RPMI7951 (cell line): ENCODE results near the gene PLCH2. TPM values are rescaled to one million over a fixed set of nuclear protein-coding genes. Genes with fewer than 3 reads are reported as not detected.
A peak's percentile ranks its signal among the peaks of the same experiment; 100 is the strongest.
"Not testable (repeated sequence)": the region's sequence is repeated elsewhere in the genome, so short reads cannot be mapped to it uniquely, and the experiment has no call there.

Source experiments
- DNase-seq: peaks from one replicate; pipeline ENCODE4 v3.0.0-alpha.2; 2012; ENCODE audit warnings: low read depth
- total RNA-seq: library from RNA; depleted of rRNA; stranded (reverse); fragments of >200 nt; shearing (Covaris generic); gene quantifications from 2 replicates; pipeline ENCODE4 v1.2.3, GENCODE V29; 2014; rRNA removed

The PLCH2 gene
- total RNA-seq, 1 experiment from 2014 or later, result 0.12 TPM

DNA sequence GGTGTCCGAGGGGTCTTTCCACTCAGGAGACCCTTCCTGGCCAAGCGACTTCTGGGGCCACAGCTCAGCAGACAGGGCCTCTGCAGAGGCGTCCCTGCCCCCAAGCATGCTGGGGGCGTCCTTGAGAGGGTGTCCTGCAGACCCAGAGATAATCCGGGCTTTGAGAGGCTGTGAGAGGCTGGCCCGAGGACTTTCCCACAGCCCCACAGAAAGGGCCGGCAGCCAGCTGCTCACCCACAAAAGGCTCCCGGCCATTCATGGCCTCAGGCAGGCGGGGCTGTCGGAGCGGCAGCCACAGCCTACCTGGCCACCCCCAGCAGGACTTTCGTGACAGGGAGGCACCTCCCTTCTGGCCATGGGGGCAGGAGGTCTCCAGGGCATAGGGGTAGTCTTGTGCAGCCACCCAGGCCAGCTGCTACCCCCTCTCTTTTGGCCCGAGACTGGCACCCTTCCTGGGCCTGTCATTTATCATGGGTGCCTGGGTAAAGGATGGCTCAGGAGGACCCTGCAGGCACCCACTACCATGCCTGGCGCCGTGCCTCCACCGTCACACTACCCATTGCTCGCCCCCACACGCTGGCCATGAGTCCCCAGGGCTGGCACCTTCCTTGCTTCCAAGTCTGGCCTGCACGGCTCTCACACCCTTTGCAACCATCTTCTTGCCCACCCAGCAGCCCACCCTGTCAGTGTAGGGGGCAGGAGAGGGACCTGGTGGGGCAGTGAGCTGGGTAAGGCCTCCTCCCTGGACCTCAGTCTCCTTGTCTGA, 69.0 kb downstream of the PLCH2 start:
- DNase-seq, result peak; percentile 17

- peak; percentile 77 for DNase-seq
These were observed 69.8 kb downstream of the PLCH2 start for GRCh38 chr1:2545754-2546514.

GRCh38 chr1:2546515-2547209, 70.6 kb downstream of the PLCH2 start:
- DNase-seq, result peak; percentile 85

GRCh38 chr1:2547210-2548067, 71.3 kb downstream of the PLCH2 start:
- DNase-seq, result no peak

- DNase-seq, result peak; percentile 66
These were observed 72.0 kb downstream of the PLCH2 start for GRCh38 chr1:2548068-2548589.

DNA sequence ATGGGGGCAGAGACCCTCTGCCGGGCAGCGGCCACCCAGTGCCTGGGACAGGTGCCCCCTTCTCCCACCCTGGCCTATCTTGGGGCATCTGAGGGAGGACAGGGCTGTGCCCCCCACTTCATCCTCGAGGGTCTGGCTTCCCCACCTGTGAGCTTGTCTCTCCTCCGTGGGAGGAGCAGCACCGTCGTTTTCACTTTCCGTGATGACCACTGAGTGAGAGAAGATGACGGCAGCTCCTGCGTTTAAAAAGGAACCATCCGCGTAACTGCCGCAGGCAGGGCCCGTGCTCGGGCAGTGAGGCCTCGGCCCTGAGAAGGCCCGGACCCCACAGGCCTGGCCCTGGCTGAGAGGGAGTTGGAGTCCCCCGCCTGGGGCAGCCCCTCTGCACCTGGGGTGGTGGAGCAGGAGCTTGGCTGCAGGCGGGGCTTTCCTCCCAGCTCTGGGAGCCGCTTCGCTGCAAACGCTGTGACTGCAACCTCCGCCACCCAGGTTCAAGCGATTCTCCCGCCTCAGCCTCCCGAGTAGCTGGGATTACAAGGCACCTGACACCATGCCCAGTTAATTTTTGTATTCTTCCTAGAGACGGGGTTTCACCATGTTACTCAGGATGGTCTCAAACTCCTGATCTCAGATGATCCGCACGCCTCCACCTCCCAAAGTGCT, 73.4 kb downstream of the PLCH2 start:
- not testable (repeated sequence) for DNase-seq

GRCh38 chr1:2550309-2550861, 74.3 kb downstream of the PLCH2 start:
- DNase-seq, result not testable (repeated sequence)

DNA sequence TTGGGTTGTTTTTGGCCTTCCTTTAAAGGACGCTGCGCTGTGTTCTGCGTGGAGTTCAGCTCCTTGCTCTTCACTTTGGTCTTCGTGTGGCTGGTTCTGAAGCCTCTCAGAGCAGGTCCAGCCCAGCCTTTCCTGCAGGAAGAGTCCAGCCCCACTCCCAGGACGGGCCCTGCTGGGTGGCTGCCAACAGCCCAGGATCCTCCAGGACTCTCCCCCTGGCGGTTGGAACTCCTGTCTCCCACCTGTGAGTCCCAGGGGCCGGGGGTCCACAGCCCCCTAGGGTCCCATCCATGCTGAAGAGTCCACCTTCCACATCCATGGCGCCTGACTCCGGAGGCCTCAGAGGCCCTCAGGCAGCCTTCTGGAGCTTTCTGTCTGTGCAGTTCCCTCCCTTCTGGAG, 75.5 kb downstream of the PLCH2 start:
- DNase-seq, result not testable (repeated sequence)

GRCh38 chr1:2552189-2552588, 76.1 kb downstream of the PLCH2 start:
- no peak for DNase-seq

DNA sequence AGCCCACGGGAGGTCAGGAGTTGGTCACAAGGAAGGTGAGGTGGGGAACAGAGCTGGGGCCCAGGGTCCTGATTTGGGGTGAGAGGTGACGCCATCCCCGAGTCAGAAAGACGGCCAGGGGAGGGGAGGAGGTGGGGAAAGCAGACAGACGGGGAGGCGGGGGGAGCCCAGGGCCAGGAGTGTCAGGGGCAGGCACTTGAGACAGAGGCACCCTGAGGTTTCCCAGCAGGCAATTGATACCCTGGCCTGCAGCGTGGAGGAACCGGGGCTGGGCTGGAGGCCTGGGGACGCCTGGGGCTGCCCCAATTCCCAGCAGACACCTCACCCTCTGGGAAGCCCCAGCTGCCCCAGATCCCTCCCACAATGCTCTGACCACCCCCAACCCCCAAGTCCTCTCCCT, 77.0 kb downstream of the PLCH2 start:
- not testable (repeated sequence) for DNase-seq

GRCh38 chr1:2553871-2554620, 78.0 kb downstream of the PLCH2 start:
- no peak for DNase-seq

GRCh38 chr1:2554621-2555387, 78.7 kb downstream of the PLCH2 start:
- DNase-seq, result peak; percentile 24

Other genes with a start within 250 kb of the PLCH2 start
- 3.5 and 7.7 TPM in 2 replicates for gene SKI, start 248.0 kb upstream of the PLCH2 start, total RNA-seq
- gene MORN1, start 84.7 kb upstream of the PLCH2 start, total RNA-seq, result 7.1 and 8.3 TPM in 2 replicates
- 99.8 and 113 TPM in 2 replicates for gene RER1, start 84.4 kb upstream of the PLCH2 start, total RNA-seq
- gene PEX10, start 63.7 kb upstream of the PLCH2 start, total RNA-seq, result 23.3 and 27.9 TPM in 2 replicates
- gene PANK4, start 50.3 kb downstream of the PLCH2 start, total RNA-seq, result 15.0 and 17.6 TPM in 2 replicates
- gene HES5, start 54.0 kb downstream of the PLCH2 start, total RNA-seq, result not detected in 2 replicates
- 26.8 and 29.4 TPM in 2 replicates for gene TNFRSF14, start 80.1 kb downstream of the PLCH2 start, total RNA-seq
- gene PRXL2B, start 110.5 kb downstream of the PLCH2 start, total RNA-seq, result 21.5 and 26.1 TPM in 2 replicates
- gene MMEL1, start 156.7 kb downstream of the PLCH2 start, total RNA-seq, result 2.8 TPM in 1 of 2 replicates, not detected in the other